HG03139 (cell line): ENCODE results near the gene MSANTD1.

Source experiments
- ATAC-seq: cut with Tn5 transposase; IDR thresholded peaks from one replicate; pipeline ENCODE4 v1.9.1; 2021; ENCODE audit not compliant: unreplicated experiment

MSANTD1 gene

GRCh38 chr4:3301450-3302172 lies 52.7 kb downstream of the MSANTD1 start:
- ATAC-seq = no peak

DNA sequence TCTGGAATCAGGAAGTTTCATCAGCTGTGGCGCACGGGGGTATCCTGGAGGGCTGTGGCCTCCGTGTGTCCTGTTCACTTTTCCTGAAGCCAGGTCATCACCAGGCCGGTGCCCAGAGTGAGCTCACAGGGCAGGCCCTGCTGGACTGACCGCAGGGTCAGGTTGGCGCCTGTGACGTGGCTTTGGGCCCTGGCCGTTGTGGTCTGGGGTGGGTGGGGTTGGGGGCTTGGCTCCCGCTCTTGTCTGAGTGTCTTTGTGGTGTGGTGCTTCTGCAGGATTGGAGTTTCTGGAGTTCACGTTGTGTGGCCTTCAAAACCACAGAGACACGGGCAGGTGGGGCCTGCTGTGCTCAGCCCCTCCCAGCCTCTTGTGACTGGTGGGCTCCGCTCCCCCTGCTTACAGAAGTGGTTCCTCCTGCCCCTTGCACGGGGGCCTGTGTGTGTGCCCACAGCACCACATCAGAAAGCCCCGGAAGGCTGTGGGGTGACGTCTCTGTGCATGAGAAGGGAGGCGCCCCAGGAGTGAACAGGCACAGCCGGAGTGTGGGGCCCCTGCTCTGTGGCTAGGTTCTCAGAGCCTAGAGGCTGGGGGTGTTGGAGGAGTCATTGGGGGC lies 53.3 kb downstream of the MSANTD1 start:
- ATAC-seq = no peak

GRCh38 chr4:3302786-3303564 lies 54.0 kb downstream of the MSANTD1 start:
- ATAC-seq = no peak

GRCh38 chr4:3303565-3303824 lies 54.5 kb downstream of the MSANTD1 start:
- ATAC-seq = no peak

DNA sequence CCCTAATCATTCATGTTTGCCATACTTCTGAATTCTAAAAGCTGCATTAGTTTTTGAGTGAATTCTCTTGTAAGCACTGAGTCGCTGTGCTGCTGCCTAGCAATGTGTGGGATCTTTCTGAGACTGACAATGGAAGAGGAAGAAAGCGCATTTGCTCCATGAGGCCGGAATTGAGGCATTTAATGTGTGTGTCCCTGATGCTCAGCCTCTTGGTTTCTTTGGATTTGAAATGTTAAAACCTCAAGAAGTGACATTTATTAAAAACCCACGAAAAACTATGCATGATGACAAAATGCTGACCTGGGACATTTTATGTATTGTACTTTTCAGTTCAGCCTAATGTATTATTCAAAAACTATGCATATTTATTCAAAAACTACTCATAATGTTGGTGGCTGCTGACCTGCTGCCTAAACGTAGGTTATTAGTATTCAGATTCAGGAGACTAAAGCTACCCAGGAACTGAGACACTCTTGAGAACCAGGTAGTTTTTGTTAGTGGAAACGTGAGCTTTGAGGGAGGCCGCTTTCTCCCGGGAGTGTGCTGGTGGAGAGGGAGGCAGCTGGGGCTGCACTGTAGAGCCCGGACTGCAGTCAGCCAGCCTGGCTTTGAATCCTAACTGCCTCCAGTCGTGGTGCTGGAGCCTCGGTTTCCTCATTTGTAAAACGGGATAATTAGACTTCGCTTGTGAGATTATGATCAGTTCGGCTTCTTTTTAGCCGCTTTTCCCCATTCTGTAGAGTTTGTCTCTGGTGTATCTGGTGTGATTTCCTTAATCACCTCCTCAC lies 55.2 kb downstream of the MSANTD1 start:
- no peak for ATAC-seq

- ATAC-seq = no peak
Measured at GRCh38 chr4:3304831-3305609, 56.1 kb downstream of the MSANTD1 start.

- ATAC-seq = no peak
Measured at GRCh38 chr4:3305610-3306371, 56.8 kb downstream of the MSANTD1 start.
